ENCODE results near the gene INTS3.
"Not testable (repeated sequence)": the region's sequence is repeated elsewhere in the genome, so short reads cannot be mapped to it uniquely, and the experiment has no call there.

Gene INTS3

GRCh38 chr1:153779781-153780541, 52.1 kb downstream of the INTS3 start:
- DNase-seq (ENCODE audit: low read depth), result no peak

GRCh38 chr1:153780551-153780950, 52.7 kb downstream of the INTS3 start:
- DNase-seq (ENCODE audit: low read depth), result no peak

GRCh38 chr1:153782648-153783047, 54.8 kb downstream of the INTS3 start:
- not testable (repeated sequence) for DNase-seq (ENCODE audit: low read depth)

- peak; percentile 90 for DNase-seq (ENCODE audit: low read depth)
These were observed 55.7 kb downstream of the INTS3 start for GRCh38 chr1:153783233-153784190.

GRCh38 chr1:153786038-153786790, 58.4 kb downstream of the INTS3 start:
- no peak for DNase-seq (ENCODE audit: low read depth)

GRCh38 chr1:153789478-153790034, 61.7 kb downstream of the INTS3 start:
- no peak for DNase-seq (ENCODE audit: low read depth)

GRCh38 chr1:153790313-153790965, 62.6 kb downstream of the INTS3 start:
- DNase-seq (ENCODE audit: low read depth), result peak; percentile 84

GRCh38 chr1:153790966-153791647, 63.3 kb downstream of the INTS3 start:
- DNase-seq (ENCODE audit: low read depth), result peak; percentile 96

- peak; percentile 68 for DNase-seq (ENCODE audit: low read depth)
These were observed 63.9 kb downstream of the INTS3 start for GRCh38 chr1:153791648-153792253.

- no peak for DNase-seq (ENCODE audit: low read depth)
These were observed 64.8 kb downstream of the INTS3 start for GRCh38 chr1:153792631-153793041.

GRCh38 chr1:153793261-153793972, 65.6 kb downstream of the INTS3 start:
- no peak for DNase-seq (ENCODE audit: low read depth)

GRCh38 chr1:153793973-153794615, 66.2 kb downstream of the INTS3 start:
- DNase-seq (ENCODE audit: low read depth), result no peak

- DNase-seq (ENCODE audit: low read depth), result no peak
These were observed 66.9 kb downstream of the INTS3 start for GRCh38 chr1:153794624-153795329.

GRCh38 chr1:153795330-153795837, 67.5 kb downstream of the INTS3 start:
- DNase-seq (ENCODE audit: low read depth), result no peak

GRCh38 chr1:153795934-153796785, 68.3 kb downstream of the INTS3 start:
- DNase-seq (ENCODE audit: low read depth), result no peak

- DNase-seq (ENCODE audit: low read depth), result peak; percentile 69
These were observed 69.2 kb downstream of the INTS3 start for GRCh38 chr1:153796786-153797659.

Measured in EH (cell line).